Measurements from ENCODE around the gene PLTP.

DNA sequence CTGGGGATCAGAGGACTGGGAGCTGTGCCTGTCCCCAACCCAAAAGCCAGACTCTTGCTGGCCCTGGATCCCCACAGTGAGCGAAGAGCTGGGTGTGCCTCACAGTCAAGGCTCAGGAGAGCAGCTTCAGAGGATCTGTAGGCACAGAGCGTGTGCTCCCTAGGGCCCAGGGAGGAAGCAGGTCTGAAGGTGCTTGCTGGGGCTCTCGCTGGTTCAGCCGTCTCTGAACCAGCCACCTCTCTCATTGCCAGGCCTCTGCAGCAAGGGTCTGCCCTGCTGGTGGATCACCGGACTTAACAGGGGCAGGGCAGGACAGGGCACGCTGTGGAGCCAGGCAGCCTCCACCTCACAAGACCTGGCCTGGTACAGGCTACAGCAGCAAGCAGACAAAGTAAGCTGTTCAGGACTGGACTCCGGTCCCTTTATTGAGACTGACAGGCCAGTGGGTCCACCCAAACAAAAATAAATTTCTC is 36.3 kb upstream of the PLTP start:
- TF ChIP-seq POLR2AphosphoS5 (IDR thresholded peaks at IDR 0.05; ENCODE audit: low read depth, low read length) = no peak
- TF ChIP-seq, protein P1, sequence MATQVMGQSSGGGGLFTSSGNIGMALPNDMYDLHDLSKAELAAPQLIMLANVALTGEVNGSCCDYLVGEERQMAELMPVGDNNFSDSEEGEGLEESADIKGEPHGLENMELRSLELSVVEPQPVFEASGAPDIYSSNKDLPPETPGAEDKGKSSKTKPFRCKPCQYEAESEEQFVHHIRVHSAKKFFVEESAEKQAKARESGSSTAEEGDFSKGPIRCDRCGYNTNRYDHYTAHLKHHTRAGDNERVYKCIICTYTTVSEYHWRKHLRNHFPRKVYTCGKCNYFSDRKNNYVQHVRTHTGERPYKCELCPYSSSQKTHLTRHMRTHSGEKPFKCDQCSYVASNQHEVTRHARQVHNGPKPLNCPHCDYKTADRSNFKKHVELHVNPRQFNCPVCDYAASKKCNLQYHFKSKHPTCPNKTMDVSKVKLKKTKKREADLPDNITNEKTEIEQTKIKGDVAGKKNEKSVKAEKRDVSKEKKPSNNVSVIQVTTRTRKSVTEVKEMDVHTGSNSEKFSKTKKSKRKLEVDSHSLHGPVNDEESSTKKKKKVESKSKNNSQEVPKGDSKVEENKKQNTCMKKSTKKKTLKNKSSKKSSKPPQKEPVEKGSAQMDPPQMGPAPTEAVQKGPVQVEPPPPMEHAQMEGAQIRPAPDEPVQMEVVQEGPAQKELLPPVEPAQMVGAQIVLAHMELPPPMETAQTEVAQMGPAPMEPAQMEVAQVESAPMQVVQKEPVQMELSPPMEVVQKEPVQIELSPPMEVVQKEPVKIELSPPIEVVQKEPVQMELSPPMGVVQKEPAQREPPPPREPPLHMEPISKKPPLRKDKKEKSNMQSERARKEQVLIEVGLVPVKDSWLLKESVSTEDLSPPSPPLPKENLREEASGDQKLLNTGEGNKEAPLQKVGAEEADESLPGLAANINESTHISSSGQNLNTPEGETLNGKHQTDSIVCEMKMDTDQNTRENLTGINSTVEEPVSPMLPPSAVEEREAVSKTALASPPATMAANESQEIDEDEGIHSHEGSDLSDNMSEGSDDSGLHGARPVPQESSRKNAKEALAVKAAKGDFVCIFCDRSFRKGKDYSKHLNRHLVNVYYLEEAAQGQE (IDR thresholded peaks at IDR 0.05; ENCODE audit: insufficient read depth in 1 of 2, low read depth in 2 of 2, low read length in 2 of 2) = no peak
- TF ChIP-seq TAF1 (IDR thresholded peaks at IDR 0.05; ENCODE audit: borderline replicate concordance, insufficient read depth, low read length) = no peak
- TF ChIP-seq SIN3A (IDR thresholded peaks at IDR 0.05; ENCODE audit: borderline replicate concordance, insufficient read depth, low read length) = no peak
- TF ChIP-seq FOXP2 (optimal IDR thresholded peaks at IDR 0.05; ENCODE audit: borderline replicate concordance, extremely low read depth, extremely low read length, insufficient read depth) = no peak
